Heart left ventricle (tissue), 13 donors: ENCODE measurements around the gene MGAM2.

ENCODE experiments used
- CTCF ChIP-seq, 12 donors: fragments of 200-600 bp; sonication (generic) in 4 of 12; IDR thresholded peaks; one replicate each; pipeline versions ENCODE4 v1.5.0 to v1.8.0; 2018 to 2022; ENCODE audit warnings: antibody characterized with exemption in 12 of 12, mild to moderate bottlenecking in 5 of 12
- POLR2A ChIP-seq, 2 donors: fragments of 450-650 bp; IDR thresholded peaks; one replicate each; pipeline ENCODE4 v1.6.1; 2017; ENCODE audit warnings: antibody characterized with exemption in 2 of 2, mild to moderate bottlenecking in 2 of 2, moderate library complexity in 2 of 2
- donor health status: ischemic (EF 13 %, LVEDD 7.1; RV severe dilation, severe dysfunction).
- donor health status: DM: no; HTN: yes; CAD: no.
- donor health status: DM: no; HTN: no; CAD: no.
- donor health status: ischemic (EF 25% LVEDD 6.9; RV normal size, moderate dysfunction).
- donor health status: ischemic (EF 25% LVEDD 5.7; RV mildly dilated, moderate dysfunction).
- donor health status: ischemic (EF 35%, LVEDD 5.7; RV mildly dilated, moderate dysfunction).
- donor health status: nonischemic (EF 11% LVEDD 7.7; RV severe dilation, severe dysfunction).
- donor health status: DM: yes; HTN: yes; CAD: no.
- donor health status: PGD.
- donor health status: ischemic (EF 29% LVEDD 5.4; RV normal size, mild dysfunction).
- donor health status: nonischemic (EF 23%, LVEDD 6.1; RV moderate dilation, normal function).

GRCh38 chr7:142249918-142250317, 138.4 kb downstream of the MGAM2 start:
- TF ChIP-seq CTCF (IDR thresholded peaks at IDR 0.05) (no peak), POLR2A (IDR thresholded peaks at IDR 0.05) (no peak)
